ENCODE data around the gene TRPC1.
A peak's percentile ranks its signal among the peaks of the same experiment; 100 is the strongest.

TRPC1 gene

GRCh38 chr3:142839831-142840230 lies 116.0 kb downstream of the TRPC1 start:
- no peak for DNase-seq (ENCODE audit: low spot score)

GRCh38 chr3:142844339-142844977 lies 120.6 kb downstream of the TRPC1 start:
- DNase-seq (ENCODE audit: low spot score), result no peak

- DNase-seq (ENCODE audit: low spot score), result no peak
Measured at GRCh38 chr3:142846779-142847577, 123.1 kb downstream of the TRPC1 start.

GRCh38 chr3:142849148-142849547 lies 125.3 kb downstream of the TRPC1 start:
- no peak for DNase-seq (ENCODE audit: low spot score)

DNA sequence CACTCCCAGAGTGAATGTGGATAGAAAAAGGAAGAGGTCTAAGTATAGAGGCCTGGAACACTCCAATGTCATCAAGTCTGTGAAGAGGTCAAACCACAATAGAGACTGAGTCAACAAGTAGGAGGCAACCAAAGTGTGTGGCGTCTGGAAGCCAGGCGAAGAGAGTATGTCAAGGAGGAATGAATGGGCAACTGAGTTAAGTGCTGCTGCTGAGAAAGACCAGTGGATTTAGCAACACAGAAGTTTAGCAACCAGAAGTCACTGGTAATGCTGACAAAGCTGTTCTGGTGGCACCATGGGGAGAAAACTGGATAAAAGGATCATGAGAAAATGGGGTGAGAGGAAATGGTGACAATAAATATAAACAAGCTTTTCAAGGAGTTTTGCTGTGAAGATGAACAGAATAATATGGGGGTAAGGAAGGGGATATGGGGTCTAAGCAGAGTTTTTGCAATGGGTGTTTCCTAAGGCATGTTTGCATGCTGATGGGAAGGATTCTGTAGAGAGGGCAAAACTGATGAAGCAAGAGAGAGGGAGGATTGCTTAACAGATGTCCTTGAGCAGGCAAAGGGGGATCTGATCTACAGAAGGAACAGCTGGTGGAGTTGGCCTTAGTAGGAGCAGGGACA lies 126.7 kb downstream of the TRPC1 start:
- DNase-seq (ENCODE audit: low spot score), result no peak

- no peak for DNase-seq (ENCODE audit: low spot score)
Measured at GRCh38 chr3:142852009-142852408, 128.2 kb downstream of the TRPC1 start.

DNA sequence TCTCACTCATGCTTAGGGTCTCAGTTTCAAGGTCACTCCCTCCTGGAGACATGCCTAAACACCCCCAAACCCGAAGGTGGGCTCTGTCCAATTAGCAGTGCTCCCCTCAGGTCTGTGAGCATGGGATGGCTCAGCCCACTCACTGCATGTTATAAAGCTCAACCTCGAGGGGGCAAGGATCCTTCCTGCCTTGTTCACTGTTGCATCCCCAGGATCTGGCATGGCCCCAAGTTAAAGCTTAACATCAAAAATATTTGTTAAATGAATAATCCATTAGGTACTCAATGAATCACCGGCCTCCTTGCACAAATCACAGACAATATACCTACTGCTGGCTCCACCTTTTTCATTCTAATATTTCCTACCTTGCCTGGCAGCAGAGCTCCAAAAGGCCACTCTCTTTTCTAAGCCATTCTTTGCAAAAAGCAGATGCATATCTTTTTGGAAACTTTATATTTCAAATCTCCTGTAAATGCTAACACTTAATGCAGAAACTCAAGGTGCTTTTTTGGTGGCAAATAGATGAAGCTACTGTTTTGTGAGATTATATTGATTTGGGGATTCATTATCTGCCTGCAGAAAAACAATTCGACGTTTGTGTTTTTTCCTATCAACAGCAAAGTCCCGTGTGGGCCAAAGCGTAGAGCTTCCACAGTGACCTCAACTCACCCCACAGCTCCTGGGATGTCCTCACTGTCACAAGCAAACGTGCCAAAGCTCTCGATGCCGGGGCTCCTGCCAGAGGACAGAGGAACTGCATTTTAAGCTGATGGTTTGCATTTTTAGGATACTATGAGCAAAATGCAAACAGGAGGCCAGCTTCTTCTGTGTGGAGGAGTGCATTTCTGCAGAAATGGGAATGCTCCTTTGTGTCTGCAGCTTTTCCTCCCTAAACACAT lies 129.7 kb downstream of the TRPC1 start:
- no peak for DNase-seq (ENCODE audit: low spot score)

DNA sequence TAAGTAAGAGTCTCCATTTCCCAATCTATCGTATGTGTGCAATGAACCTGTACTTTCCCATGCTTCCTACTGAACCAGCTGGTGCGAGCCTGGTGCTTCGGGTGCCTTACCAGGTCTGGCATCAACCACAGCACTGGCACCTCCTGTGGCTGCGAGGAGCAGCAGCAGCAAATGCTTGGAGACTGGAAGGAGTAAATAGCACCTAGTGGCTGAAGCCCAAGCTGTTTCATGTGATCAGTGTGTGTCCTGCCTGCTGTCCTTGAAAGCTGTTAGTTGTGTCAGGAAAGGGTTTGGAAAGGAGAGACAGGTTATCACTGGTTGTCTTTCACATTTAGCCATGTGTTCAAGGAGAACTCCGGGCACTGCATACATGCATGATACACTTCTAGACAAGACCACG lies 133.2 kb downstream of the TRPC1 start:
- DNase-seq (ENCODE audit: low spot score), result peak; percentile 10
